Myocyte (in vitro differentiated cells): Measurements from ENCODE around the gene IER3IP1. TPM values are rescaled to one million over a fixed set of nuclear protein-coding genes. Genes with fewer than 3 reads are reported as not detected.

ENCODE experiments used
- total RNA-seq: library from RNA; depleted of rRNA; stranded (reverse); fragments of >200 nt; gene quantifications from 2 replicates; pipeline ENCODE4 v1.2.3, GENCODE V29; 2014

Gene IER3IP1
- total RNA-seq, 1 donor from 2014 or later = 25.6 TPM

Other genes with a start within 250 kb of the IER3IP1 start
- not detected in 2 replicates for gene ELOA2, start 140.7 kb downstream of the IER3IP1 start, total RNA-seq
- 17.8 and 19.1 TPM in 2 replicates for gene HDHD2, start 25.9 kb downstream of the IER3IP1 start, total RNA-seq
- gene SKOR2, start 75.3 kb upstream of the IER3IP1 start, total RNA-seq = not detected in 2 replicates